Measurements from ENCODE around the gene CSNK1A1.

DNA sequence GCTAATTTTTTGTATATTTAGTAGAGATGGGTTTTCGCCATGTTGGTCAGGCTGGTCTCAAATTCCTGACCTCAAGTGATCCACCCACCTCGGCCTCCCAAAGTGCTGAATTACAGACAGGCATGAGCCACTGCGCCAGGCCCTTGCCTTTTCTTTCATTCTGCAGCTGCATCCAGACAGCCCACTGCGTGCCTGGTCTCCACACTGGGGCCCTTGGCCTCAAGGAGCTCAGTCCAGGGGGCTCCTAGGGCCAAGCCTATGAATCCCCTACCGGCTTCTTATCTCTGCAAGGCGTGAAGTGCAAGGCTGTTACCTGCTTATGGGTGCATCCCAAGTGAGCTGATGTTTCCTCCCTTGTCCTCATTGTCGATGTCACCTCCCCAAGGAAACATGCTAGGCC is 78.8 kb downstream of the CSNK1A1 start:
- TF ChIP-seq TAF1 (IDR thresholded peaks at IDR 0.05; ENCODE audit: low read depth, low read length) (no peak), POLR2AphosphoS5 (IDR thresholded peaks at IDR 0.05; ENCODE audit: low read depth, low read length) (no peak), POLR2A (IDR thresholded peaks at IDR 0.05; ENCODE audit: low read depth, low read length) (no peak), POU2F2 (IDR thresholded peaks at IDR 0.05; ENCODE audit: low read depth, low read length) (no peak), PAX5 (IDR thresholded peaks at IDR 0.05; ENCODE audit: insufficient read depth, low read length, severe bottlenecking) (no peak), SPI1 (IDR thresholded peaks at IDR 0.05; ENCODE audit: low read depth, low read length) (no peak)

Measured in GM12891 (cell line).